ENCODE data around the gene HIC2.
"Not testable (repeated sequence)": the region's sequence is repeated elsewhere in the genome, so short reads cannot be mapped to it uniquely, and the experiment has no call there.

Gene HIC2

GRCh38 chr22:21469097-21469994, 52.2 kb downstream of the HIC2 start:
- no CpG with 5 or more reads among the region's 87 CpGs for WGBS (ENCODE audit: insufficient coverage)
- H3K4me3 ChIP-seq (ENCODE audit: control insufficient read depth in 1 of 7, extremely low read depth in 1 of 7, insufficient read depth in 4 of 7, low read depth in 2 of 7, low read length in 6 of 7); H3K9me3 ChIP-seq (ENCODE audit: control extremely low read depth in 1 of 5, control insufficient read depth in 4 of 5, insufficient read depth in 2 of 5, low read depth in 1 of 5, low read length in 4 of 5); H3K36me3 ChIP-seq (ENCODE audit: control insufficient read depth in 4 of 4, insufficient read depth in 4 of 4, low read length in 3 of 4); H3K27ac ChIP-seq (ENCODE audit: insufficient read depth in 1 of 2, low read depth in 1 of 2, low read length in 2 of 2, poor library complexity in 1 of 2, severe bottlenecking in 2 of 2); DNase-seq; H3K4me1 ChIP-seq (ENCODE audit: control extremely low read depth in 1 of 4, control insufficient read depth in 4 of 4, insufficient read depth in 4 of 4, low read length in 3 of 4); POLR2A ChIA-PET; CTCF ChIA-PET; H3K27me3 ChIP-seq (replicated peaks in 2 of 5; ENCODE audit: control insufficient read depth in 4 of 5, insufficient read depth in 5 of 5, low read length in 4 of 5): not testable (repeated sequence)

GRCh38 chr22:21472984-21473383, 55.8 kb downstream of the HIC2 start:
- H3K27me3 ChIP-seq (replicated peaks in 2 of 5; ENCODE audit: control insufficient read depth in 4 of 5, insufficient read depth in 5 of 5, low read length in 4 of 5); DNase-seq; H3K9me3 ChIP-seq (ENCODE audit: control extremely low read depth in 1 of 5, control insufficient read depth in 4 of 5, insufficient read depth in 2 of 5, low read depth in 1 of 5, low read length in 4 of 5); H3K36me3 ChIP-seq (ENCODE audit: control insufficient read depth in 4 of 4, insufficient read depth in 4 of 4, low read length in 3 of 4); H3K27ac ChIP-seq (ENCODE audit: insufficient read depth in 1 of 2, low read depth in 1 of 2, low read length in 2 of 2, poor library complexity in 1 of 2, severe bottlenecking in 2 of 2); CTCF ChIA-PET; H3K4me3 ChIP-seq (ENCODE audit: control insufficient read depth in 1 of 7, extremely low read depth in 1 of 7, insufficient read depth in 4 of 7, low read depth in 2 of 7, low read length in 6 of 7); H3K4me1 ChIP-seq (ENCODE audit: control extremely low read depth in 1 of 4, control insufficient read depth in 4 of 4, insufficient read depth in 4 of 4, low read length in 3 of 4); POLR2A ChIA-PET: not testable (repeated sequence)
- WGBS (ENCODE audit: insufficient coverage) = no CpG with 5 or more reads among the region's 11 CpGs

- CTCF ChIA-PET, POLR2A ChIA-PET: not testable (repeated sequence)
- no CpG with 5 or more reads among the region's 13 CpGs for WGBS (ENCODE audit: insufficient coverage)
Measured at GRCh38 chr22:21473664-21474063, 56.5 kb downstream of the HIC2 start.

GRCh38 chr22:21484039-21484438, 66.9 kb downstream of the HIC2 start:
- WGBS (ENCODE audit: insufficient coverage) = no CpG with 5 or more reads among the region's 14 CpGs
- H3K4me3 ChIP-seq (ENCODE audit: control insufficient read depth in 1 of 7, extremely low read depth in 1 of 7, insufficient read depth in 4 of 7, low read depth in 2 of 7, low read length in 6 of 7); H3K27me3 ChIP-seq (replicated peaks in 2 of 5; ENCODE audit: control insufficient read depth in 4 of 5, insufficient read depth in 5 of 5, low read length in 4 of 5); H3K27ac ChIP-seq (ENCODE audit: insufficient read depth in 1 of 2, low read depth in 1 of 2, low read length in 2 of 2, poor library complexity in 1 of 2, severe bottlenecking in 2 of 2); DNase-seq; H3K36me3 ChIP-seq (ENCODE audit: control insufficient read depth in 4 of 4, insufficient read depth in 4 of 4, low read length in 3 of 4); POLR2A ChIA-PET; H3K9me3 ChIP-seq (ENCODE audit: control extremely low read depth in 1 of 5, control insufficient read depth in 4 of 5, insufficient read depth in 2 of 5, low read depth in 1 of 5, low read length in 4 of 5); H3K4me1 ChIP-seq (ENCODE audit: control extremely low read depth in 1 of 4, control insufficient read depth in 4 of 4, insufficient read depth in 4 of 4, low read length in 3 of 4); CTCF ChIA-PET: not testable (repeated sequence)

More at GRCh38 chr22:21473664-21474063, 56.5 kb downstream of the HIC2 start:
- not testable (repeated sequence) for DNase-seq; H3K4me3 ChIP-seq (ENCODE audit: control insufficient read depth in 1 of 7, extremely low read depth in 1 of 7, insufficient read depth in 4 of 7, low read depth in 2 of 7, low read length in 6 of 7); H3K4me1 ChIP-seq (ENCODE audit: control extremely low read depth in 1 of 4, control insufficient read depth in 4 of 4, insufficient read depth in 4 of 4, low read length in 3 of 4); H3K27me3 ChIP-seq (replicated peaks in 2 of 5; ENCODE audit: control insufficient read depth in 4 of 5, insufficient read depth in 5 of 5, low read length in 4 of 5); H3K27ac ChIP-seq (ENCODE audit: insufficient read depth in 1 of 2, low read depth in 1 of 2, low read length in 2 of 2, poor library complexity in 1 of 2, severe bottlenecking in 2 of 2); H3K36me3 ChIP-seq (ENCODE audit: control insufficient read depth in 4 of 4, insufficient read depth in 4 of 4, low read length in 3 of 4); H3K9me3 ChIP-seq (ENCODE audit: control extremely low read depth in 1 of 5, control insufficient read depth in 4 of 5, insufficient read depth in 2 of 5, low read depth in 1 of 5, low read length in 4 of 5)

GRCh38 chr22:21487723-21488122, 70.6 kb downstream of the HIC2 start:
- H3K27ac ChIP-seq (ENCODE audit: insufficient read depth in 1 of 2, low read depth in 1 of 2, low read length in 2 of 2, poor library complexity in 1 of 2, severe bottlenecking in 2 of 2); DNase-seq; H3K36me3 ChIP-seq (ENCODE audit: control insufficient read depth in 4 of 4, insufficient read depth in 4 of 4, low read length in 3 of 4); CTCF ChIA-PET; H3K4me3 ChIP-seq (ENCODE audit: control insufficient read depth in 1 of 7, extremely low read depth in 1 of 7, insufficient read depth in 4 of 7, low read depth in 2 of 7, low read length in 6 of 7); POLR2A ChIA-PET; H3K4me1 ChIP-seq (ENCODE audit: control extremely low read depth in 1 of 4, control insufficient read depth in 4 of 4, insufficient read depth in 4 of 4, low read length in 3 of 4); H3K9me3 ChIP-seq (ENCODE audit: control extremely low read depth in 1 of 5, control insufficient read depth in 4 of 5, insufficient read depth in 2 of 5, low read depth in 1 of 5, low read length in 4 of 5); H3K27me3 ChIP-seq (replicated peaks in 2 of 5; ENCODE audit: control insufficient read depth in 4 of 5, insufficient read depth in 5 of 5, low read length in 4 of 5): not testable (repeated sequence)
- WGBS (ENCODE audit: insufficient coverage) = no CpG with 5 or more reads among the region's 17 CpGs

- H3K27me3 ChIP-seq (replicated peaks in 2 of 5; ENCODE audit: control insufficient read depth in 4 of 5, insufficient read depth in 5 of 5, low read length in 4 of 5); CTCF ChIA-PET; H3K27ac ChIP-seq (ENCODE audit: insufficient read depth in 1 of 2, low read depth in 1 of 2, low read length in 2 of 2, poor library complexity in 1 of 2, severe bottlenecking in 2 of 2); H3K36me3 ChIP-seq (ENCODE audit: control insufficient read depth in 4 of 4, insufficient read depth in 4 of 4, low read length in 3 of 4); POLR2A ChIA-PET; H3K4me3 ChIP-seq (ENCODE audit: control insufficient read depth in 1 of 7, extremely low read depth in 1 of 7, insufficient read depth in 4 of 7, low read depth in 2 of 7, low read length in 6 of 7); DNase-seq; H3K4me1 ChIP-seq (ENCODE audit: control extremely low read depth in 1 of 4, control insufficient read depth in 4 of 4, insufficient read depth in 4 of 4, low read length in 3 of 4); H3K9me3 ChIP-seq (ENCODE audit: control extremely low read depth in 1 of 5, control insufficient read depth in 4 of 5, insufficient read depth in 2 of 5, low read depth in 1 of 5, low read length in 4 of 5): not testable (repeated sequence)
- WGBS (ENCODE audit: insufficient coverage) = no CpG with 5 or more reads among the region's 11 CpGs
Measured at GRCh38 chr22:21489149-21489680, 72.0 kb downstream of the HIC2 start.

GRCh38 chr22:21490556-21490955, 73.4 kb downstream of the HIC2 start:
- CTCF ChIA-PET, POLR2A ChIA-PET: not testable (repeated sequence)
- no CpG with 5 or more reads among the region's 6 CpGs for WGBS (ENCODE audit: insufficient coverage)

More at GRCh38 chr22:21490556-21490955, 73.4 kb downstream of the HIC2 start:
- not testable (repeated sequence) for H3K4me1 ChIP-seq (ENCODE audit: control extremely low read depth in 1 of 4, control insufficient read depth in 4 of 4, insufficient read depth in 4 of 4, low read length in 3 of 4); DNase-seq; H3K27ac ChIP-seq (ENCODE audit: insufficient read depth in 1 of 2, low read depth in 1 of 2, low read length in 2 of 2, poor library complexity in 1 of 2, severe bottlenecking in 2 of 2); H3K27me3 ChIP-seq (replicated peaks in 2 of 5; ENCODE audit: control insufficient read depth in 4 of 5, insufficient read depth in 5 of 5, low read length in 4 of 5); H3K4me3 ChIP-seq (ENCODE audit: control insufficient read depth in 1 of 7, extremely low read depth in 1 of 7, insufficient read depth in 4 of 7, low read depth in 2 of 7, low read length in 6 of 7); H3K9me3 ChIP-seq (ENCODE audit: control extremely low read depth in 1 of 5, control insufficient read depth in 4 of 5, insufficient read depth in 2 of 5, low read depth in 1 of 5, low read length in 4 of 5); H3K36me3 ChIP-seq (ENCODE audit: control insufficient read depth in 4 of 4, insufficient read depth in 4 of 4, low read length in 3 of 4)
